Fibroblast of pulmonary artery (primary cell): ENCODE measurements around the gene QSER1.
"Not testable (repeated sequence)": the region's sequence is repeated elsewhere in the genome, so short reads cannot be mapped to it uniquely, and the experiment has no call there.

ENCODE experiments used
- DNase-seq: peaks from one replicate; pipeline ENCODE4 v3.0.0-alpha.2; 2010; ENCODE audit warnings: low read depth
- H3K4me3 ChIP-seq: replicated peaks from 2 replicates; pipeline ENCODE4 v1.5.1; 2011; ENCODE audit warnings: low read depth, mild to moderate bottlenecking, control low read depth, low read length, moderate library complexity
- TF ChIP-seq, protein P1 (sequence below): IDR thresholded peaks from 2 replicates; pipeline ENCODE4 v1.5.1; 2011; ENCODE audit warnings: mild to moderate bottlenecking, control low read depth, low read length, inconsistent platforms; ENCODE audit errors: missing control alignments

The QSER1 gene

DNA sequence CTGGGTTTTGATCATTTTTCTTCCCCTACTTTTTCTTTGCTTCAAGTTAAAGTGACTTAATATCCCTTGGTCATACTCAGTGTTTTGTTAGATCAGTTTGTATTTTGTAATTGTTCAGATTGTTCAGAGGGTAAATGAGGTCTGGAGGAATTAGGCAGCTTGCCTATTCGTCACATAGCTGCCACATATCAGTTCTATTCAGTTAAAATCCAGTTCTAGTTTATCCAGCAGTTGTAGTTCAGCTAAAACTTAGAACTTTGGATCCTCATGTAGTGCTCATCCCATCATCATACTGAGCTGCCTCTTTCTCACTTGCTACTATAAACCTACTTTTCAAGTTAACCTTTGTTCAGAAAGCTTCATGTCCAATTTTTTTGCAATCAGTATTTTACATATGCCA lies 75.9 kb downstream of the QSER1 start:
- H3K4me3 ChIP-seq = no peak overlapping the region
- no peak for DNase-seq
- TF ChIP-seq, protein P1, sequence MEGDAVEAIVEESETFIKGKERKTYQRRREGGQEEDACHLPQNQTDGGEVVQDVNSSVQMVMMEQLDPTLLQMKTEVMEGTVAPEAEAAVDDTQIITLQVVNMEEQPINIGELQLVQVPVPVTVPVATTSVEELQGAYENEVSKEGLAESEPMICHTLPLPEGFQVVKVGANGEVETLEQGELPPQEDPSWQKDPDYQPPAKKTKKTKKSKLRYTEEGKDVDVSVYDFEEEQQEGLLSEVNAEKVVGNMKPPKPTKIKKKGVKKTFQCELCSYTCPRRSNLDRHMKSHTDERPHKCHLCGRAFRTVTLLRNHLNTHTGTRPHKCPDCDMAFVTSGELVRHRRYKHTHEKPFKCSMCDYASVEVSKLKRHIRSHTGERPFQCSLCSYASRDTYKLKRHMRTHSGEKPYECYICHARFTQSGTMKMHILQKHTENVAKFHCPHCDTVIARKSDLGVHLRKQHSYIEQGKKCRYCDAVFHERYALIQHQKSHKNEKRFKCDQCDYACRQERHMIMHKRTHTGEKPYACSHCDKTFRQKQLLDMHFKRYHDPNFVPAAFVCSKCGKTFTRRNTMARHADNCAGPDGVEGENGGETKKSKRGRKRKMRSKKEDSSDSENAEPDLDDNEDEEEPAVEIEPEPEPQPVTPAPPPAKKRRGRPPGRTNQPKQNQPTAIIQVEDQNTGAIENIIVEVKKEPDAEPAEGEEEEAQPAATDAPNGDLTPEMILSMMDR = no peak

DNA sequence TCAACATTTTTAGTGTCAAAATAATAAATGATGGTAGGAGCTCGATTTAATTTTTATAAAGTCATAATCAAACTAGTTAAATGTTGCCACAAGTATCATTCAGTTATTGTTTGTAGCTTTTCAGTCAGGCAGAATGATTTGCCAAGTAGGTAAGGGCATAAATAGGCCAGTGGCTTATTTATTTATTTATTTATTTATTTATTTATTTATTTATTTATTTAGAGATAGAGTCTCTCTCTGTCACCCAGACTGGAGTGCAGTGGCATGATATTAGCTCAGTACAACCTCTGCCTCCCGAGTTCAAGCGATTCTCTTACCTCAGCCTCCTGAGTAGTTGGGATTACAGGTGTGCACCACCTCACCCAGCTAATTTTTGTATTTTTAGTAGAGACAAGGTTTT lies 79.6 kb downstream of the QSER1 start:
- H3K4me3 ChIP-seq, DNase-seq: not testable (repeated sequence)

DNA sequence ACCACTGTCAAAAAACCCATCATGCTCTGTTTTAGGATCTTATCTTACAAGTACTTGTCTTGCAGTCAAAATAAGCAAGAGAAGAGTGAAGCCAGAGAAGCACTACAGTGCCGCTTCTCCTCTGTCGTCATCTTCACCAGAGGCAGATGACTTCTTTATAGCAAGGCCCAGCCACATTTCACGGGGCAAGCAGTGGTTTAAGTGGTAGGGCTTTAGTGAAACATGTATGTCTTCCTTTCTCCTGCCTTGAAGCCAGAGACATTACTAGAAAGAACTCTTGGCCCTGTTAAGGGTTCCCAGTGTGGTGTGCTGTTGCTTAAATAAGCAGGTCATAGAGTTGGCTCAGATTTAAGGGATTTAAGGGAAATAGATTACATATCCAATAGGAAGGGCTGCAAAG lies 80.2 kb downstream of the QSER1 start:
- no peak overlapping the region for H3K4me3 ChIP-seq
- TF ChIP-seq, protein P1 = no peak
- no peak for DNase-seq

DNA sequence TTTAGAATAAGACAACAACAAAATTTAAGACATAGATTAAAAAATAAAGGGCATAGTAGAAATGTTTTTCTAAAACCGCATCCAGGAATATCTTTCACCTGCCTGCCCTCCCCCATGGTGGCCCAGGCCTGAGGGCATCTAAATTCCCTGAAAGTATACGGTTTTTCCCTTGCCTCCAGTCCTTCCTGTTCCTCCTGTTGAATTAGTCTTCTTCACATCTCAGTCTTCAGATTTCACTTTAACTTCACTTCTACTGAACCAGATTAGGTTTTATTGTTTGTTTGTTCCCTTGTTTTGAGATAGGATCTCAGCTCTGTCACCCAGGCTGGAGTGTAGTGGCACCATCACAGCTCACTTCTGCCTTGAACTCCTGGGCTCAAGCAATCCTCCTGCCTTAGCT lies 90.0 kb downstream of the QSER1 start:
- TF ChIP-seq, protein P1 = no peak
- DNase-seq = no peak
- no peak overlapping the region for H3K4me3 ChIP-seq

DNA sequence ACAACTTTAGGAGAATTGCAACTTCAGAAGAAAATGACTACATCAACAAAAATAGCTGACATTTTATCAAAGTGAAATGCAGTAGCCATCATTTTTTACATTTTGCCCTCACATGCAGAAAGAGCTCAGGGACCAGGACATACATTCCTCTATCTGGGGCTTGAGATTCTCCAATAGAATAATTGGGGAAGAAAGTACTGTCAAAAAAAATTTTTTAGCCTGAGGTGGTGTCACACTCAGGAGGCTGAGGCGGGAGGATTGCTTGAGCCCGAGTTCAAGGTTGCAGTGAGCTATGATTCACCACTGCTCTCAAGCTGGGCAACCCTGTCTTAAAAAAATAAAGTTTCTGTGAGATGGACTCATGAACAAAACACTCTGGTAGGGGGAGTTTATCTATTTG lies 90.9 kb downstream of the QSER1 start:
- no peak for DNase-seq
- TF ChIP-seq, protein P1 = no peak
- no peak overlapping the region for H3K4me3 ChIP-seq

DNA sequence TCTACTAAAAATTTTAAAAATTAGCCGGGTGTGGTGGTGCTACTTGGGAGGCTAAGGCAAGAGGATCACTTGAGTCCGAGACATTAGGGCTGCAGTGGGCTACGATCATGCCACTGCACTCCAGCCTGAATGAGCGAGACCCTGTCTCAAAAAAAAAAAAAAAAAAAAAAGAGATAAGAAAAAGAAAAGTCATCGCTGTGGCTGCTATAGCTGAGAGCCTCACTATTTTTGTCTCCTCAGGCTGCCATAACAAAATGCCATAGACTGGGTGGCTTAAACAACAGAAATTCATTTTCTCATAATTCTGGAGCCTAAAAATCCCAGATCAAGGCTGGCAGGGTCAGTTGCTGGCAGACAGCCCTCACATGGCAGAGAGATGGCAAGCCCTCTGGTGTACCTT lies 93.0 kb downstream of the QSER1 start:
- no peak overlapping the region for H3K4me3 ChIP-seq
- no peak for DNase-seq
- TF ChIP-seq, protein P1 = no peak

DNA sequence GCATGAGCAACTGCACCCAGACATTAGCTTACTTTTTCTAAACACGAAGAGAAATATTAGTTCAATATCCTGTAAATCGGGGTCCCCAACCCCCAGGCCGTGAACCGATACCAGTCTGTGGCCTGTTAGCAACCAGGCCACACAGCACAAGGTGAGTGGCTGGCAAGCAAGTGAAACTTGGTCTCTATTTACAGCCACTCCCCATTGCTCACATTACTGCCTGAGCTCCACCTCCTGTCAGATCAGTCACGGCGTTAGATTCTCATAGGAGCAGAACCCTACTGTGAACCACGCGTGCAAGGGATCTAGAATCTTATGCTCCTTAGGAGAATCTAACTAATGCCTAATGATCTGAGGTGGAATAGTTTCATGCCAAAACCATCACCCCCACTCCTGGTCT lies 95.2 kb downstream of the QSER1 start:
- no peak for DNase-seq
- no peak overlapping the region for H3K4me3 ChIP-seq
- TF ChIP-seq, protein P1 = no peak

DNA sequence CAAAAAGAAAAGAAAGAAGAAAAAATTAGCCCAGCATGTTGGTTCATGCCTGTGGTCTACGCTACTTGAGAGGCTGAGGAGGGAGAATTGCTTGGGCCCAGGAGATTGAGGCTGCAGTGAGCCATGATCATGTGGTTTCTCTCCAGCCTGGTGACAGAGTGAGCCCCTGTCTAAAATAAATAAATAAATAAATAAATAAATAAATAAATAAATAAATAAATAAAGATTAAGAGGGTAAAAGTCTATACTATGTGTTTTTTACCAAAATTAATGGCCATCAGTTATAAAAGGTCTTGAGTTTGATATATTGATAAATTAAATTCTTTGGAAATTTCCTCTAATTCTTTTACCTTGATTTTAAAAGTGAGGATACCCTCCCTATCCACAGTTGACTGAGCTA lies 97.9 kb downstream of the QSER1 start:
- TF ChIP-seq, protein P1 = no peak
- DNase-seq = no peak
- no peak overlapping the region for H3K4me3 ChIP-seq
